WTC11 (cell line): Measurements from ENCODE around the gene CISH. TPM values are rescaled to one million over a fixed set of nuclear protein-coding genes. Genes with fewer than 3 reads are reported as not detected.

Source experiments
- ATAC-seq: fragments of 200-7000 bp; cut with Tn5 transposase; 2 replicates; pipeline ENCODE4 v1.10.0; 2021; ENCODE audit warnings: mild to moderate bottlenecking, moderate library complexity
- CTCF ChIA-PET: fragments of 300-600 bp; sonication (Branson Sonifier 250); formaldehyde crosslinking; loops from one replicate; lab custom pipeline; 2021; ENCODE audit warnings: antibody characterized with exemption; lab: Charles Lee
- POLR2A ChIA-PET: fragments of 350-600 bp; sonication (Branson Sonifier 250); formaldehyde crosslinking; loops from one replicate; lab custom pipeline; 2021; ENCODE audit warnings: antibody characterized with exemption; lab: Charles Lee
- DNase-seq: peaks from one replicate; pipeline ENCODE4 v3.0.0; 2021; ENCODE audit warnings: low spot score
- H3K27ac Mint-ChIP-seq: 2 replicates; pipeline ENCODE4 v1.8.0; 2021; ENCODE audit warnings: mixed read lengths
- H3K27me3 Mint-ChIP-seq: 2 replicates; pipeline ENCODE4 v1.8.0; 2021; ENCODE audit warnings: low read depth, mild to moderate bottlenecking, moderate library complexity, mixed read lengths
- H3K36me3 Mint-ChIP-seq: 2 replicates; pipeline ENCODE4 v1.8.0; 2021; ENCODE audit warnings: mixed read lengths
- H3K4me1 Mint-ChIP-seq: 2 replicates; pipeline ENCODE4 v1.8.0; 2022; ENCODE audit warnings: mixed read lengths
- H3K4me3 Mint-ChIP-seq: 2 replicates; pipeline ENCODE4 v1.8.0; 2021; ENCODE audit warnings: mild to moderate bottlenecking, moderate library complexity, mixed read lengths
- H3K9me3 Mint-ChIP-seq: 2 replicates; pipeline ENCODE4 v1.8.0; 2021; ENCODE audit warnings: mixed read lengths
- ESRRA ChIP-seq: sonication (generic); formaldehyde crosslinking; IDR thresholded peaks from 2 replicates; pipeline ENCODE4 v1.8.1; 2022; ENCODE audit warnings: mild to moderate bottlenecking, missing genetic modification reagents, borderline replicate concordance
- GABPB1 ChIP-seq: sonication (generic); formaldehyde crosslinking; IDR thresholded peaks from 2 replicates; pipeline ENCODE4 v1.8.1; 2023; ENCODE audit warnings: mild to moderate bottlenecking, missing genetic modification reagents
- JAZF1 ChIP-seq: fragments of 250-450 bp; sonication (Bioruptor Pico); IDR thresholded peaks from 2 replicates; pipeline ENCODE4 v1.9.0; 2021; ENCODE audit warnings: moderate library complexity, mild to moderate bottlenecking, inconsistent platforms
- JUN ChIP-seq: sonication (generic); formaldehyde crosslinking; IDR thresholded peaks from 2 replicates; pipeline ENCODE4 v1.8.0; 2023; ENCODE audit warnings: mild to moderate bottlenecking, missing genetic modification reagents
- NR1H2 ChIP-seq: sonication (generic); formaldehyde crosslinking; IDR thresholded peaks from 2 replicates; pipeline ENCODE4 v1.9.0; 2021; ENCODE audit warnings: mild to moderate bottlenecking, moderate library complexity, missing genetic modification reagents
- NR2C2 ChIP-seq: sonication (generic); formaldehyde crosslinking; IDR thresholded peaks from 2 replicates; pipeline ENCODE4 v1.8.0; 2022; ENCODE audit warnings: mild to moderate bottlenecking, missing genetic modification reagents
- SMAD3 ChIP-seq: sonication (generic); formaldehyde crosslinking; IDR thresholded peaks from 2 replicates; pipeline ENCODE4 v1.8.0; 2022; ENCODE audit warnings: missing genetic modification reagents, mild to moderate bottlenecking, borderline replicate concordance
- TP53 ChIP-seq: sonication (generic); formaldehyde crosslinking; IDR thresholded peaks from 2 replicates; pipeline ENCODE4 v1.8.1; 2023; ENCODE audit warnings: mild to moderate bottlenecking, missing genetic modification reagents
- ZNF263 ChIP-seq: sonication (generic); formaldehyde crosslinking; IDR thresholded peaks from 2 replicates; pipeline ENCODE4 v1.8.1; 2022; ENCODE audit warnings: low read depth, mild to moderate bottlenecking, moderate library complexity, missing genetic modification reagents
- ZNF396 ChIP-seq: fragments of 250-450 bp; sonication (Bioruptor Pico); IDR thresholded peaks from 2 replicates; pipeline ENCODE4 v1.8.0; 2021; ENCODE audit warnings: mild to moderate bottlenecking, moderate library complexity, borderline replicate concordance
- total RNA-seq: library from RNA; stranded (reverse); gene quantifications from 3 replicates; pipeline ENCODE4 v1.2.3, GENCODE V29; 2021
- TF ChIP-seq, protein P1 (sequence below): sonication (generic); formaldehyde crosslinking; IDR thresholded peaks from 2 replicates; pipeline ENCODE4 v1.8.1; 2022; ENCODE audit warnings: mild to moderate bottlenecking, moderate library complexity, missing genetic modification reagents
- TF ChIP-seq, protein P2 (sequence below): fragments of 250-450 bp; sonication (Bioruptor Pico); conservative IDR thresholded peaks from 2 replicates; pipeline ENCODE4 v1.9.0; 2021; ENCODE audit warnings: mild to moderate bottlenecking
- TF ChIP-seq, protein P3 (sequence below): sonication (generic); formaldehyde crosslinking; IDR thresholded peaks from 2 replicates; pipeline ENCODE4 v1.8.1; 2022; ENCODE audit warnings: mild to moderate bottlenecking, missing genetic modification reagents, moderate library complexity, borderline replicate concordance
- TF ChIP-seq, protein P4 (sequence below): sonication (generic); formaldehyde crosslinking; IDR thresholded peaks from 2 replicates; pipeline ENCODE4 v1.8.0; 2022; ENCODE audit warnings: missing genetic modification reagents
- TF ChIP-seq, protein P5 (sequence below): sonication (generic); formaldehyde crosslinking; IDR thresholded peaks from 2 replicates; pipeline ENCODE4 v1.8.1; 2023; ENCODE audit warnings: mild to moderate bottlenecking, missing genetic modification reagents, moderate library complexity
- TF ChIP-seq, protein P6 (sequence below): fragments of 200-600 bp; IDR thresholded peaks from 2 replicates; pipeline ENCODE4 v1.8.0; 2022; ENCODE audit warnings: antibody characterized with exemption

Gene CISH
- total RNA-seq, 1 experiment from 2014 or later: 2.4 TPM

DNA sequence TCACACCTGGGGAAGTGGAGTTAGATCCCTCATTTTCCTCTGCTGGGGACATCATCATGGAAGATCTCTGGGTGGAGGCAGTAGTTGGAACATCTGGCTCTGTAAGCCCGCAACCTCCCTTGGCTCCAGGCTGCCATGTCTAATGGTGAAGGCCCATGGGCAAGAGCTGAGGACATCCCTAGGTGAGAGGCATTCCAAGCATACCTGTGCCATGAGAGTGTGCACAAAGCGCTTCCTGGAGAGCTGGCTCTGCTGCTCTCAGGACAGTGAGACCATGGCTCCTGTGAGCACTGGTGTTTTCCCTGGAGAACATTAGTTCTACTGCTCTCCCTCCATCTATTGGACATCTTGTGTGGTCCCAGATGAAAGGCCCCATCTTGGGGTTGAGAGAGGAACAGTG lies 13.1 kb upstream of the CISH start (continued):
- TF ChIP-seq, protein P1, sequence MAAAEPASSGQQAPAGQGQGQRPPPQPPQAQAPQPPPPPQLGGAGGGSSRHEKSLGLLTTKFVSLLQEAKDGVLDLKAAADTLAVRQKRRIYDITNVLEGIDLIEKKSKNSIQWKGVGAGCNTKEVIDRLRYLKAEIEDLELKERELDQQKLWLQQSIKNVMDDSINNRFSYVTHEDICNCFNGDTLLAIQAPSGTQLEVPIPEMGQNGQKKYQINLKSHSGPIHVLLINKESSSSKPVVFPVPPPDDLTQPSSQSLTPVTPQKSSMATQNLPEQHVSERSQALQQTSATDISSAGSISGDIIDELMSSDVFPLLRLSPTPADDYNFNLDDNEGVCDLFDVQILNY (CRISPR knock-in tag): no peak
- TF ChIP-seq, protein P2, sequence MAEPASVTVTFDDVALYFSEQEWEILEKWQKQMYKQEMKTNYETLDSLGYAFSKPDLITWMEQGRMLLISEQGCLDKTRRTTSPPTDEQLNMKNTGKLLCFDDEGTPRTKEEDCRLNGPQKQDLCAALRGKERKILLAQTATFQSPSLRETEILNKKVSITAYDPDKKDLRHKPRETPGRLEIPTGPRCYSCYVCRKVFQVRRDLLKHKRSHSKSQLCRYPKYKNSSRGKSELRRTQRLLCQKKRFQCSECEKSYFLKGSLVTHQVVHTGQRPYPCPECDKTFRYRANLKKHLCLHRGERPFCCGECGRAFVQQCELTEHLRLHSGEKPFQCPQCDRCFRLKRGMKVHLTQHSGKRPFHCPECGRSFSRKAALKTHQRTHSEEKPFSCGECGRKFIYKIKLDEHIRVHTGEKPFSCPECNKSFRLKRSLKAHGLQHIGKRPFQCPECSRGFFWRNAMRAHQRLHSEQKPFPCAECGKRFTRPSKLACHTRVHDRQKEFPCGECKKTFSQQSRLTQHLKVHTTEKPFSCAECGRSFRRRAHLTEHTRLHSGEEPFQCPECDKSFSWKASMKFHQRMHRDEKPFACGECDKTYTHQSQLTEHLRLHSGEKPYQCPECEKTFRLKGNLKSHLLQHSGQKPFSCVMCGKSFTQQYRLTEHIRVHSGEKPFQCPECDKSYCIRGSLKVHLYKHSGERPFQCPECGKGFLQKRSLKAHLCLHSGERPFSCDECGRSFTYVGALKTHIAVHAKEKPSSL (CRISPR knock-in tag): no peak
- no peak for TF ChIP-seq ZNF263 (CRISPR knock-in tag)
- no peak for TF ChIP-seq JUN (CRISPR knock-in tag)
- no peak for TF ChIP-seq NR1H2 (CRISPR knock-in tag)

DNA sequence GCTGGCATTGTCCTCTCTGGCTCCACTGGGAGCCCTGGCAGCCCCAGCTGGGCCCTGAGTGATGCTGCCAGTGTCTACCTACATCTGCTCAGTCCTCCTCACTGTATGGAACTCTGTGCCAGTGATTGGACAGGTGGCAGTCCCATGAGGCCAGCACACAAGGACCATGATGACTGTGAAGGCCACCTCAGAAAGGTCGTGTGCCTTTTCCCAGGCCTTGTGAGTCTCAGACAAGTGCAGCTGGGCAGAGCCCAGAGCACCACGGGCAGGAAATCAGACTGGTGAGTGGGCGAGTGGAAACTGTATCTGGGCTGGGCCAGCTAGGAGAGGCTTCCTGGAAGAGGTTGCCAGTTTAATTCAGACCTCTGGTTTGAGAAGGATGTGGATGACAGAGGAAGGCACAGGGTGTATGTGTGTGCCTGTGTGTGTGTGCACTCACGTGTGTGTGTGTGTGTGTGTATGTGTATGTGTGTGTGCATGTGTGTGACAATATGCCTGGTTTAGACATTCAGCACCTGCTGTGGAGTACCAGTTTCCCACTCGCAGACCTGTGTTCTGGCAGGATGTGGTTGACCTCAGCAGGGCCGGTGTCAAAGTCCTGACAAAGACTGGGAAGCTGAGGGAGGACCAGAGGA lies 12.4 kb upstream of the CISH start:
- H3K4me3 Mint-ChIP-seq: no peak overlapping the region
- peaks cover 3% of the 10 kb centered on the region; the same call in 1 of the 2 replicates for H3K36me3 Mint-ChIP-seq
- no peaks in the 10 kb centered on the region for H3K27me3 Mint-ChIP-seq
- ATAC-seq: no peak
- TF ChIP-seq, protein P3, sequence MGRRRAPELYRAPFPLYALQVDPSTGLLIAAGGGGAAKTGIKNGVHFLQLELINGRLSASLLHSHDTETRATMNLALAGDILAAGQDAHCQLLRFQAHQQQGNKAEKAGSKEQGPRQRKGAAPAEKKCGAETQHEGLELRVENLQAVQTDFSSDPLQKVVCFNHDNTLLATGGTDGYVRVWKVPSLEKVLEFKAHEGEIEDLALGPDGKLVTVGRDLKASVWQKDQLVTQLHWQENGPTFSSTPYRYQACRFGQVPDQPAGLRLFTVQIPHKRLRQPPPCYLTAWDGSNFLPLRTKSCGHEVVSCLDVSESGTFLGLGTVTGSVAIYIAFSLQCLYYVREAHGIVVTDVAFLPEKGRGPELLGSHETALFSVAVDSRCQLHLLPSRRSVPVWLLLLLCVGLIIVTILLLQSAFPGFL (CRISPR knock-in tag): no peak
- peak overlapping the region; percentile 11; the same call in 1 of the 2 replicates for H3K27ac Mint-ChIP-seq
- no peak for DNase-seq
- no peaks in the 10 kb centered on the region for H3K9me3 Mint-ChIP-seq
- ChIA-PET POLR2A (interaction anchor here (0.6 kb wide), 1 partner anchor 66 kb away, joined by 3 read pairs; no protein-coding TSS in a partner anchor), CTCF (interaction anchor here (1.0 to 5.7 kb wide), 6 partner anchors 7 to 51 kb away, joined by 3 to 55 read pairs (median 6); partner anchors contain the start of genes CISH, DOCK3 and MAPKAPK3)
- peaks cover 35% of the 10 kb centered on the region for H3K4me1 Mint-ChIP-seq

DNA sequence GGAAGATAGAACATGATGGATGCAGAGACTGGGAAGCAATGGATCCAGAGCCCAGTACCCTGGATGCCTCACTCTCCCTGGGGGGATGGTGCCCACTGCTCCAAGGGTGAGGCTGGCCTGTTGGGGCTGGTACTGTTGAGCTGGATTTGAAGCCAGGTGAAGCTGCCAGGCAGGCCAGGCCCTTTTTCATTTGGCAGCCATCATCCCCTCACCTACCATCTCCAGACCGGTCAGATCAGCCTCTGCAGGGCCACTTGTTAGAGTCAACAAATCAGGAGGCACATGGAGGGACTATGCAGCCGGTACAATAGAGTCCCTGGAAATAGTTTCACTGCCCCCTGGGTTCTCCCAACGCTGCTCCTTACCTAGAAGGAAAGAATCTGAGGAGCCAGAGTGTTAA lies 11.3 kb upstream of the CISH start:
- Mint-ChIP-seq H3K4me1 (peaks cover 37% of the 10 kb centered on the region), H3K27me3 (no peaks in the 10 kb centered on the region), H3K36me3 (peaks cover 3% of the 10 kb centered on the region; the same call in 1 of the 2 replicates), H3K27ac (no peak overlapping the region), H3K9me3 (no peaks in the 10 kb centered on the region), H3K4me3 (no peak overlapping the region)
- no peak for TF ChIP-seq SMAD3
- no peak for TF ChIP-seq ESRRA (CRISPR knock-in tag)
- no peak for TF ChIP-seq NR2C2 (CRISPR knock-in tag)
- TF ChIP-seq, protein P4, sequence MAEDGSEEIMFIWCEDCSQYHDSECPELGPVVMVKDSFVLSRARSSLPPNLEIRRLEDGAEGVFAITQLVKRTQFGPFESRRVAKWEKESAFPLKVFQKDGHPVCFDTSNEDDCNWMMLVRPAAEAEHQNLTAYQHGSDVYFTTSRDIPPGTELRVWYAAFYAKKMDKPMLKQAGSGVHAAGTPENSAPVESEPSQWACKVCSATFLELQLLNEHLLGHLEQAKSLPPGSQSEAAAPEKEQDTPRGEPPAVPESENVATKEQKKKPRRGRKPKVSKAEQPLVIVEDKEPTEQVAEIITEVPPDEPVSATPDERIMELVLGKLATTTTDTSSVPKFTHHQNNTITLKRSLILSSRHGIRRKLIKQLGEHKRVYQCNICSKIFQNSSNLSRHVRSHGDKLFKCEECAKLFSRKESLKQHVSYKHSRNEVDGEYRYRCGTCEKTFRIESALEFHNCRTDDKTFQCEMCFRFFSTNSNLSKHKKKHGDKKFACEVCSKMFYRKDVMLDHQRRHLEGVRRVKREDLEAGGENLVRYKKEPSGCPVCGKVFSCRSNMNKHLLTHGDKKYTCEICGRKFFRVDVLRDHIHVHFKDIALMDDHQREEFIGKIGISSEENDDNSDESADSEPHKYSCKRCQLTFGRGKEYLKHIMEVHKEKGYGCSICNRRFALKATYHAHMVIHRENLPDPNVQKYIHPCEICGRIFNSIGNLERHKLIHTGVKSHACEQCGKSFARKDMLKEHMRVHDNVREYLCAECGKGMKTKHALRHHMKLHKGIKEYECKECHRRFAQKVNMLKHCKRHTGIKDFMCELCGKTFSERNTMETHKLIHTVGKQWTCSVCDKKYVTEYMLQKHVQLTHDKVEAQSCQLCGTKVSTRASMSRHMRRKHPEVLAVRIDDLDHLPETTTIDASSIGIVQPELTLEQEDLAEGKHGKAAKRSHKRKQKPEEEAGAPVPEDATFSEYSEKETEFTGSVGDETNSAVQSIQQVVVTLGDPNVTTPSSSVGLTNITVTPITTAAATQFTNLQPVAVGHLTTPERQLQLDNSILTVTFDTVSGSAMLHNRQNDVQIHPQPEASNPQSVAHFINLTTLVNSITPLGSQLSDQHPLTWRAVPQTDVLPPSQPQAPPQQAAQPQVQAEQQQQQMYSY (CRISPR knock-in tag): no peak
- TF ChIP-seq, protein P5, sequence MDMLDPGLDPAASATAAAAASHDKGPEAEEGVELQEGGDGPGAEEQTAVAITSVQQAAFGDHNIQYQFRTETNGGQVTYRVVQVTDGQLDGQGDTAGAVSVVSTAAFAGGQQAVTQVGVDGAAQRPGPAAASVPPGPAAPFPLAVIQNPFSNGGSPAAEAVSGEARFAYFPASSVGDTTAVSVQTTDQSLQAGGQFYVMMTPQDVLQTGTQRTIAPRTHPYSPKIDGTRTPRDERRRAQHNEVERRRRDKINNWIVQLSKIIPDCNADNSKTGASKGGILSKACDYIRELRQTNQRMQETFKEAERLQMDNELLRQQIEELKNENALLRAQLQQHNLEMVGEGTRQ: no peak
- TF ChIP-seq ZNF396: no peak
- TF ChIP-seq, protein P6, sequence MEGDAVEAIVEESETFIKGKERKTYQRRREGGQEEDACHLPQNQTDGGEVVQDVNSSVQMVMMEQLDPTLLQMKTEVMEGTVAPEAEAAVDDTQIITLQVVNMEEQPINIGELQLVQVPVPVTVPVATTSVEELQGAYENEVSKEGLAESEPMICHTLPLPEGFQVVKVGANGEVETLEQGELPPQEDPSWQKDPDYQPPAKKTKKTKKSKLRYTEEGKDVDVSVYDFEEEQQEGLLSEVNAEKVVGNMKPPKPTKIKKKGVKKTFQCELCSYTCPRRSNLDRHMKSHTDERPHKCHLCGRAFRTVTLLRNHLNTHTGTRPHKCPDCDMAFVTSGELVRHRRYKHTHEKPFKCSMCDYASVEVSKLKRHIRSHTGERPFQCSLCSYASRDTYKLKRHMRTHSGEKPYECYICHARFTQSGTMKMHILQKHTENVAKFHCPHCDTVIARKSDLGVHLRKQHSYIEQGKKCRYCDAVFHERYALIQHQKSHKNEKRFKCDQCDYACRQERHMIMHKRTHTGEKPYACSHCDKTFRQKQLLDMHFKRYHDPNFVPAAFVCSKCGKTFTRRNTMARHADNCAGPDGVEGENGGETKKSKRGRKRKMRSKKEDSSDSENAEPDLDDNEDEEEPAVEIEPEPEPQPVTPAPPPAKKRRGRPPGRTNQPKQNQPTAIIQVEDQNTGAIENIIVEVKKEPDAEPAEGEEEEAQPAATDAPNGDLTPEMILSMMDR: no peak
- TF ChIP-seq JAZF1 (CRISPR knock-in tag): no peak
- TF ChIP-seq GABPB1 (CRISPR knock-in tag): no peak
- TF ChIP-seq TP53 (CRISPR knock-in tag): no peak
- ATAC-seq (no peak), DNase-seq (no peak)
- CTCF ChIA-PET: interaction anchor here (0.8 to 1.8 kb wide), 3 partner anchors 30 to 349 kb away, joined by 3 to 6 read pairs (median 3); partner anchors contain the start of gene DOCK3
- POLR2A ChIA-PET: no interaction called here
